Measurements from ENCODE around the gene HS2ST1. TPM values are rescaled to one million over a fixed set of nuclear protein-coding genes. Genes with fewer than 3 reads are reported as not detected.

Gene HS2ST1
- total RNA-seq, 1 experiment from 2014 or later: 45.8 TPM

DNA sequence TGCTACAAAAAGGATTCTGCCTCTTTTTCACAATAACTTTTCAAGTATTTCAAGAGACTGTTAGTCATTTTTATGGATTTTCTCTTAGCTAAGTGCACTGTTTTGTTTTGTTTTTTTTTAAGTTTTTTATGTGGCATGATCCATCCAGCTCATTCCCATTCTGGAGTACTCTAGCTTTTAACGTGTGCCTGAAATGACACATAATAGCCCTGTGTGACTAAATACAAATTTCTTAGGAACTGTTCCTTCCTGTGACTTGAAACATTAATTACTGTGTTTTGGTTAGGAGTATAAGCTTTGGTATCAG is 143.9 kb downstream of the HS2ST1 start:
- intact Hi-C loops (cut with micrococcal nuclease; ENCODE audit: unreplicated experiment): no loop called here

GRCh38 chr1:87061742-87062156 is 147.3 kb downstream of the HS2ST1 start:
- Histone ChIP-seq H3K4me1 (ENCODE audit: insufficient read depth, low read length, poor library complexity, severe bottlenecking) (peaks cover 5% of the 10 kb centered on the region), H3K27ac (ENCODE audit: low read depth, low read length, poor library complexity, severe bottlenecking) (no peak overlapping the region), H3K4me3 (ENCODE audit: low read depth, low read length, poor library complexity, severe bottlenecking) (no peak overlapping the region), H3K9me3 (ENCODE audit: low read depth, low read length, poor library complexity, severe bottlenecking) (peaks cover 7% of the 10 kb centered on the region), H3K27me3 (replicated peaks; ENCODE audit: insufficient read depth, low read depth, low read length, poor library complexity) (no peaks in the 10 kb centered on the region), H3K36me3 (ENCODE audit: insufficient read depth, low read length, poor library complexity, severe bottlenecking) (no peaks in the 10 kb centered on the region)
- no peak for DNase-seq (ENCODE audit: low spot score)
- ChIA-PET CTCF (no interaction called here), POLR2A (ENCODE audit: low non-redundant PET) (no interaction called here)
- TF ChIP-seq CTCF (conservative IDR thresholded peaks at IDR 0.05; ENCODE audit: low read depth, low read length): no peak
- TF ChIP-seq EZH2 (IDR thresholded peaks at IDR 0.05; ENCODE audit: borderline replicate concordance, low read depth, low read length, poor library complexity, severe bottlenecking): no peak
- no TSS peak for BruUV-seq (replicated peaks)
- intact Hi-C loops (cut with micrococcal nuclease; ENCODE audit: unreplicated experiment): no loop called here

More for the DNA sequence above, 143.9 kb downstream of the HS2ST1 start:
- Histone ChIP-seq H3K4me3 (ENCODE audit: low read depth, low read length, poor library complexity, severe bottlenecking) (no peak overlapping the region), H3K27ac (ENCODE audit: low read depth, low read length, poor library complexity, severe bottlenecking) (no peak overlapping the region), H3K4me1 (ENCODE audit: insufficient read depth, low read length, poor library complexity, severe bottlenecking) (peaks cover 5% of the 10 kb centered on the region), H3K9me3 (ENCODE audit: low read depth, low read length, poor library complexity, severe bottlenecking) (peaks cover 7% of the 10 kb centered on the region), H3K27me3 (replicated peaks; ENCODE audit: insufficient read depth, low read depth, low read length, poor library complexity) (no peaks in the 10 kb centered on the region), H3K36me3 (ENCODE audit: insufficient read depth, low read length, poor library complexity, severe bottlenecking) (no peaks in the 10 kb centered on the region)
- no TSS peak for BruUV-seq (replicated peaks)
- CTCF ChIA-PET: no interaction called here
- DNase-seq (ENCODE audit: low spot score): no peak
- POLR2A ChIA-PET (ENCODE audit: low non-redundant PET): no interaction called here
- TF ChIP-seq CTCF (conservative IDR thresholded peaks at IDR 0.05; ENCODE audit: low read depth, low read length): no peak
- no peak for TF ChIP-seq EZH2 (IDR thresholded peaks at IDR 0.05; ENCODE audit: borderline replicate concordance, low read depth, low read length, poor library complexity, severe bottlenecking)

DNA sequence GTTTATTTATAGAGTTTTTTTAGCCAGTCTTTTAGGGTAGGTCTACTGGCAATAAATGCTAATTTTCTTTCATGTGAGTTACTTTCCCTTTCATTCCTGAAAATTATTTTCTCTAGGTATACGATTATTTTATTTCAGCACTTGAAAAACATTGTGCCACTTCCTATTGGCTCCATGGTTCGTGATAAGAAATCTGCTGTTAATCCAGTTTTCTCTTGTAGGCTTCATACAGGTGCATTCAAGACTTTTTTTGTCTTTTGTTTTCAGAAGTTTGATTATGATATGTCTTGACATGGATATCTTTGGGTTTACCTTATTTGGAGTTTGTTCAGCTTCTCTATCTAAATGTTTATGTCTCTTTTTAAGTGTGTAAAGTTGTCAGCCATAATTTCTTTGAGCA is 148.3 kb downstream of the HS2ST1 start:
- H3K36me3 ChIP-seq (ENCODE audit: insufficient read depth, low read length, poor library complexity, severe bottlenecking): no peaks in the 10 kb centered on the region
- no peak overlapping the region for H3K27ac ChIP-seq (ENCODE audit: low read depth, low read length, poor library complexity, severe bottlenecking)
- DNase-seq (ENCODE audit: low spot score): no peak
- no peaks in the 10 kb centered on the region for H3K27me3 ChIP-seq (replicated peaks; ENCODE audit: insufficient read depth, low read depth, low read length, poor library complexity)
- CTCF ChIA-PET: no interaction called here
- H3K4me3 ChIP-seq (ENCODE audit: low read depth, low read length, poor library complexity, severe bottlenecking): no peak overlapping the region
- H3K9me3 ChIP-seq (ENCODE audit: low read depth, low read length, poor library complexity, severe bottlenecking): peaks cover 7% of the 10 kb centered on the region
- BruUV-seq (replicated peaks): no TSS peak
- intact Hi-C loops (cut with micrococcal nuclease; ENCODE audit: unreplicated experiment): no loop called here
- H3K4me1 ChIP-seq (ENCODE audit: insufficient read depth, low read length, poor library complexity, severe bottlenecking): peaks cover 5% of the 10 kb centered on the region
- no peak for TF ChIP-seq CTCF (conservative IDR thresholded peaks at IDR 0.05; ENCODE audit: low read depth, low read length)
- no peak for TF ChIP-seq EZH2 (IDR thresholded peaks at IDR 0.05; ENCODE audit: borderline replicate concordance, low read depth, low read length, poor library complexity, severe bottlenecking)
- POLR2A ChIA-PET (ENCODE audit: low non-redundant PET): no interaction called here

Measured in A673 (cell line).